ENCODE data around the gene RND3.

The RND3 gene

DNA sequence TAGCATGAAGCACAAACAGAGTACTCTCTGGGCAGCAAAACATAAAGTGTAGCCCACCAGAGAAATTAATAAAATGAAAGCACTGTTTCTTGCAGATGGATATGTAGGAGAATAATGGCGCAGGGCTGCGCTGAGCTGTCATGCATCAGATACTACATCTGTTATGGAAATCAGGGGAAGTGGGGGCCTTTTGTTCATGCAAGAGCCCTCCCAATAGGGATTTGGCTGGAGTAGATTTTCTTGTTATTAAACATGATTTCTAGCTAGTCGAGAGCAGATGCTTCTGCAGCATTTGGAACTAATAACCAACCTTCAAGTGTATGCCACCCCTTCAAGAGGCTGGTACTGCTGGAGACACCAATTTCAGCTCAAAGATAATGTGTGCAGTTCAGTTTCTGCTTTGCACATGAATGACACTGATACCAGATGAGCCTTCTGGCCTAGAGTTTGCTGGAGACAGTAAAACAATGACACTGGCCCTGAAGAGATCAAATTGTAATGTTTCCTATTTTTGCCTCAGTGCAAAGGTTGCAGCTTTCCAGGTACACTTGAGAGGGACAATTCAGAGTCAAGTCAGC, 58.0 kb downstream of the RND3 start:
- in situ Hi-C loops (cut with MboI; ENCODE audit: low pct_unique_long_range_greater_than_20kb, low sequenced_read_pairs, unreplicated experiment) = no loop called here
- no peak for TF ChIP-seq CTCF (IDR thresholded peaks at IDR 0.05; ENCODE audit: extremely low read depth, insufficient read depth, missing control alignments)
- DNase-seq (ENCODE audit: low spot score) = no peak

- no peak for DNase-seq (ENCODE audit: low spot score)
- in situ Hi-C loops (cut with MboI; ENCODE audit: low pct_unique_long_range_greater_than_20kb, low sequenced_read_pairs, unreplicated experiment) = no loop called here
Observed at GRCh38 chr2:150428641-150429040, 58.8 kb downstream of the RND3 start.

DNA sequence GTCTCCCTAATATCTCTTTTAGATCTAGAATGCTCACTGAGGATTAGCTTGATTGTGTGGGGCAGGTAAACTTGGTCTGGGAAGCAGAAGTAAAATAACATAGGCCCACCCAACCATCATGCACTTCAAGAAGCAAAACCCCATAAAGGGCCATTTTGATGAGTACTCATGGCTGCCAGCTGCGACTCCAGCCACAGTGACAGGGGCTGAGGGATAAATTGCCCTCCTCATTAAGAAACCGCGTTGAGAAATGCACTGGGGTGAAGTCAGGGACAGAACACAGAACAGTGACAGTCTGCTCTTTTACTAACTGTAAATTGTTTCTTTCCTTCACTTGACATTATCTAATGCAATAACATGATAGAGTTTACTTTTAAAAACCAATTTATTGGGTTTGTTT, 60.2 kb downstream of the RND3 start:
- no peak for DNase-seq (ENCODE audit: low spot score)
- in situ Hi-C loops (cut with MboI; ENCODE audit: low pct_unique_long_range_greater_than_20kb, low sequenced_read_pairs, unreplicated experiment) = no loop called here
- no peak for TF ChIP-seq CTCF (IDR thresholded peaks at IDR 0.05; ENCODE audit: extremely low read depth, insufficient read depth, missing control alignments)

More at GRCh38 chr2:150428641-150429040, 58.8 kb downstream of the RND3 start:
- no peak for TF ChIP-seq CTCF (IDR thresholded peaks at IDR 0.05; ENCODE audit: extremely low read depth, insufficient read depth, missing control alignments)

GRCh38 chr2:150426724-150427123, 60.7 kb downstream of the RND3 start:
- in situ Hi-C loops (cut with MboI; ENCODE audit: low pct_unique_long_range_greater_than_20kb, low sequenced_read_pairs, unreplicated experiment) = no loop called here
- TF ChIP-seq CTCF (IDR thresholded peaks at IDR 0.05; ENCODE audit: extremely low read depth, insufficient read depth, missing control alignments) = no peak

DNA sequence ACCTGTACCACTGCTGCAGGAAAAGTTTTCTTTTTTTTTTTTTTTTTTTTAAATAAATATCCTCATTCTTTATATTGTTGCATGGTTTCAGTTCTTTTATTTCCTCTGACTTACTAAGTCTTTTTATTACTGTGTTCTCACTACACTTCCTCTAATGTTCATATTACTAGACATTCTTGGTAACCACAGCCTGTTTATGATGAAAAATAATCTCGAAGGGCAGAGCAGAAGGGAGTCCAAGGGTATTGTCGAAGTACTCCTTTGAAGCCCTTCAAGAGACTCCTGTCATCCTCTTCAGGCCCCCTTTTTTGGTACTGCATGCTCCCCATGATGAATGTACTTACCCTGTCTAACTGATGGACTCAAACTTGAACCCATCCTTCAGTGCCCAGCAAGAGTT, 61.2 kb downstream of the RND3 start:
- in situ Hi-C loops (cut with MboI; ENCODE audit: low pct_unique_long_range_greater_than_20kb, low sequenced_read_pairs, unreplicated experiment) = no loop called here
- no peak for TF ChIP-seq CTCF (IDR thresholded peaks at IDR 0.05; ENCODE audit: extremely low read depth, insufficient read depth, missing control alignments)

More at GRCh38 chr2:150426724-150427123, 60.7 kb downstream of the RND3 start:
- DNase-seq (ENCODE audit: low spot score) = no peak

DNA sequence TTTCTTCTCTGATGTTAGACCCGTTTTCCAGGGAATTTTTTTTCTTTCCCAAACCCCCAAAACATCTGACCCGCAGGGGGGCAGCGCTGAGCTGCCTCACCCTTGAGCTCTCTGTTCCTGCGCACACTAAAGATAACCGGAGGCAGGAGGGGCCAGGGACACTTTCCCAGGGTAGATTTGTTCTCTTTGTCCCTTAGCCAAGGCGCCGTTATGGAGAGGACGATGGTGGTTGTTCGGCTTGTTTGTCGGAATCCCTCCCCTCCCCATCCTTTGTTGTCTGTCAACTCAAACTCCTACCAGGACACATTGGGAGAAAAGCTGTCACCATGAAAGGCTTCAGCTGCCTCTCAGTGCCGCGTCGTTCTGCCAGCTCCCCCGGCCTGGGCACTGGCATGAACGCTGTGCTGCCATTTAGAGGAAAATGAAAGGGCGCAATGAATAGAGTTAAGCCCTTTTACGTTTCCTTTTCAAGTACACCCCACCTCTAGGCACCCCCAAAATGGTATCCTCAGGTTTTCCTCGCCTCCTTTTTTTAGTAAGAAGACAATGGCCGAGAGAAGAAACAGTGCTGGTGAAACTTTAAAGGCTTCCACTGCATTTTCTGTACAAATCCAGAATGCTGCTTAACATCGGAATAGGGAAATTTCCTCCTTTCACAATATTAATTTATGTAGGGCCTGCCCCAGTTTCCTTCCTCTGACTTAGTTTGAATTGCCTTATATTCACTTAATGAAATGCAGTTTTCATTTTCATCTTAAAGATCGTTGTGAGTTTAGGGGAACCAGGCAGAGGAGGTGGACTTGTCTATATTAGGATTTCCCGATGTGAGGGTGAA, 62.1 kb downstream of the RND3 start:
- no peak for TF ChIP-seq CTCF (IDR thresholded peaks at IDR 0.05; ENCODE audit: extremely low read depth, insufficient read depth, missing control alignments)
- DNase-seq (ENCODE audit: low spot score) = no peak
- in situ Hi-C loops (cut with MboI; ENCODE audit: low pct_unique_long_range_greater_than_20kb, low sequenced_read_pairs, unreplicated experiment) = no loop called here

More for the DNA sequence above, 61.2 kb downstream of the RND3 start:
- no peak for DNase-seq (ENCODE audit: low spot score)

Measured in GM13977 (cell line).